ENCODE results near the gene YKT6.

The YKT6 gene

GRCh38 chr7:44263326-44264082, 62.7 kb downstream of the YKT6 start:
- no peak for DNase-seq
